DND-41 (cell line): ENCODE measurements around the gene AHSG.

Experiments
- ATAC-seq: fragments of 200-7000 bp; cut with Tn5 transposase; 3 replicates; pipeline ENCODE4 v1.9.1; 2021; ENCODE audit warnings: low read depth; ENCODE audit not compliant: insufficient read depth
- DNase-seq: peaks from one replicate; pipeline ENCODE4 v3.0.0-alpha.2; 2020
- H2AFZ ChIP-seq: 2 replicates; pipeline ENCODE4 v1.6.0; 2012; ENCODE audit warnings: low read depth, low read length
- H3K27ac ChIP-seq: 2 replicates; pipeline ENCODE4 v1.5.1; 2012; ENCODE audit warnings: low read length, inconsistent platforms
- H3K27me3 ChIP-seq: fragments of 200-600 bp; sonication (generic); 2 replicates; pipeline ENCODE4 v1.6.0; 2012; ENCODE audit warnings: low read length, mild to moderate bottlenecking, inconsistent platforms; ENCODE audit not compliant: insufficient read depth, poor library complexity
- H3K36me3 ChIP-seq: 2 replicates; pipeline ENCODE4 v1.5.1; 2012; ENCODE audit warnings: low read length, inconsistent platforms; ENCODE audit not compliant: insufficient read depth
- H3K4me1 ChIP-seq: 2 replicates; pipeline ENCODE4 v1.5.1; 2012; ENCODE audit warnings: mild to moderate bottlenecking, low read length; ENCODE audit not compliant: insufficient read depth
- H3K4me2 ChIP-seq: 2 replicates; pipeline ENCODE4 v1.6.0; 2012; ENCODE audit warnings: mild to moderate bottlenecking, moderate library complexity, low read length, inconsistent platforms; ENCODE audit not compliant: insufficient read depth
- H3K4me3 ChIP-seq, 2 experiments: fragments of 200-600 bp in 1 of 2; shearing (Covaris generic) in 1 of 2; 2 replicates each; pipeline ENCODE4 v1.5.1; 2012 to 2016; ENCODE audit warnings: inconsistent platforms in 2 of 2, low read length in 2 of 2, mild to moderate bottlenecking in 2 of 2, low read depth in 1 of 2, moderate library complexity in 1 of 2
- H3K79me2 ChIP-seq: 2 replicates; pipeline ENCODE4 v1.6.0; 2012; ENCODE audit warnings: low read length, inconsistent platforms; ENCODE audit not compliant: insufficient read depth
- H3K9ac ChIP-seq: 2 replicates; pipeline ENCODE4 v1.6.0; 2012; ENCODE audit warnings: low read depth, mild to moderate bottlenecking, inconsistent platforms, low read length, moderate library complexity
- H3K9me3 ChIP-seq: 2 replicates; pipeline ENCODE4 v1.5.1; 2012; ENCODE audit warnings: low read length, moderate library complexity, mild to moderate bottlenecking, inconsistent platforms; ENCODE audit not compliant: insufficient read depth, severe bottlenecking
- H4K20me1 ChIP-seq: 2 replicates; pipeline ENCODE4 v1.6.0; 2012; ENCODE audit warnings: low read length; ENCODE audit not compliant: insufficient read depth
- EZH2 ChIP-seq: IDR thresholded peaks from 3 replicates; pipeline ENCODE4 v1.6.1; 2012; ENCODE audit warnings: borderline replicate concordance, low read depth, mild to moderate bottlenecking, moderate library complexity, low read length, inconsistent platforms; ENCODE audit not compliant: severe bottlenecking
- TF ChIP-seq, protein P1 (sequence below): IDR thresholded peaks from 2 replicates; pipeline ENCODE4 v1.5.1; 2012; ENCODE audit warnings: borderline replicate concordance, low read length, moderate library complexity, mild to moderate bottlenecking; ENCODE audit not compliant: poor library complexity, severe bottlenecking; ENCODE audit errors: extremely low read depth

Gene AHSG

DNA sequence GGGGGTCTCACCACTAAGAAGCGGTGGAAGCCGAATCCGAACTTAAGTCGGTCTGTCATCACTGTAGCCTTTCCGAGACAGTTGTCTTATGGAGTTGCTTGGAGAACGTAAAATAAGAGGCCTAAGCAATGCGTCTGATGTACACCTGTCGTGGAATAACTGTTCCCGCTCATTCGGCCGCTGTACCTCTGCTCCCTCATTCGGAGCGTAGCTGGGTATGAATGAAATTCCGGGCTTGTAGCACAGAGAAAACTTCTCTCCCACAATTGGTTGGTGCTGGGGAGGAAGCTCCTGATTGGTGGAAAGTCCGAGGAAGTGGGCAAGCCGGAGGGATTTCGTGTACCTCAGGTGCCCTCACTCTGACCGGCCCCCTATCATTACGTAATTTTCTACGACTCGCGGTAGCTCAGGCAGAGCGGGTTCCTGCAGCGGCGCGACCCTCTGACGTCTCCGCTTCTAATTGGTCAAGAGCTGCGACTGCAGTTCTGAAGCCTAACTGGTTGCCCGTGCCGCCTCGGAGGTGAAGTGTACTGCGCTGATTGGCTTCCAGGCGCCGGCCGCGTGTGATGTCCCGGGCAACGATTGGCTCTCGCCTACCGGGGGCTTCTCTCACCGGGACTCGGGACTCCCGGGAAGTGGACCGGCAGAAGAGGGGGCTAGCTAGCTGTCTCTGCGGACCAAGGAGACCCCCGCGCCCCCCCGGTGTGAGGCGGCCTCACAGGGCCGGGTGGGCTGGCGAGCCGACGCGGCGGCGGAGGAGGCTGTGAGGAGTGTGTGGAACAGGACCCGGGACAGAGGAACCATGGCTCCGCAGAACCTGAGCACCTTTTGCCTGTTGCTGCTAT lies 42.5 kb upstream of the AHSG start, which contains the start of gene DNAJB11:
DNAJB11 (plus strand) TSS at position 625 of the 845 bp plus-strand sequence; CDS start at position 803, 178 bp downstream.
- peak; percentile 99 for DNase-seq
- Histone ChIP-seq H3K9ac (peak within 1 kb of the TSS; percentile 76), H3K4me2 (peak within 1 kb of the TSS; percentile 93), H3K36me3 (peaks cover 29% of the 10 kb centered on the region), H3K79me2 (peaks cover 73% of the 10 kb centered on the region), H3K27me3 (no peaks in the 10 kb centered on the region), H2AFZ (peak within 1 kb of the TSS; percentile 89), H3K27ac (peak within 1 kb of the TSS; percentile 84), H3K9me3 (no peaks in the 10 kb centered on the region), H3K4me3 (peak within 1 kb of the TSS; percentile 64 to 75), H3K4me1 (peaks cover 55% of the 10 kb centered on the region), H4K20me1 (peaks cover 3% of the 10 kb centered on the region; the same call in 1 of the 2 replicates)
- ATAC-seq, result peak; percentile 86
- TF ChIP-seq EZH2, result no peak
- TF ChIP-seq, protein P1, sequence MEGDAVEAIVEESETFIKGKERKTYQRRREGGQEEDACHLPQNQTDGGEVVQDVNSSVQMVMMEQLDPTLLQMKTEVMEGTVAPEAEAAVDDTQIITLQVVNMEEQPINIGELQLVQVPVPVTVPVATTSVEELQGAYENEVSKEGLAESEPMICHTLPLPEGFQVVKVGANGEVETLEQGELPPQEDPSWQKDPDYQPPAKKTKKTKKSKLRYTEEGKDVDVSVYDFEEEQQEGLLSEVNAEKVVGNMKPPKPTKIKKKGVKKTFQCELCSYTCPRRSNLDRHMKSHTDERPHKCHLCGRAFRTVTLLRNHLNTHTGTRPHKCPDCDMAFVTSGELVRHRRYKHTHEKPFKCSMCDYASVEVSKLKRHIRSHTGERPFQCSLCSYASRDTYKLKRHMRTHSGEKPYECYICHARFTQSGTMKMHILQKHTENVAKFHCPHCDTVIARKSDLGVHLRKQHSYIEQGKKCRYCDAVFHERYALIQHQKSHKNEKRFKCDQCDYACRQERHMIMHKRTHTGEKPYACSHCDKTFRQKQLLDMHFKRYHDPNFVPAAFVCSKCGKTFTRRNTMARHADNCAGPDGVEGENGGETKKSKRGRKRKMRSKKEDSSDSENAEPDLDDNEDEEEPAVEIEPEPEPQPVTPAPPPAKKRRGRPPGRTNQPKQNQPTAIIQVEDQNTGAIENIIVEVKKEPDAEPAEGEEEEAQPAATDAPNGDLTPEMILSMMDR, result no peak

DNA sequence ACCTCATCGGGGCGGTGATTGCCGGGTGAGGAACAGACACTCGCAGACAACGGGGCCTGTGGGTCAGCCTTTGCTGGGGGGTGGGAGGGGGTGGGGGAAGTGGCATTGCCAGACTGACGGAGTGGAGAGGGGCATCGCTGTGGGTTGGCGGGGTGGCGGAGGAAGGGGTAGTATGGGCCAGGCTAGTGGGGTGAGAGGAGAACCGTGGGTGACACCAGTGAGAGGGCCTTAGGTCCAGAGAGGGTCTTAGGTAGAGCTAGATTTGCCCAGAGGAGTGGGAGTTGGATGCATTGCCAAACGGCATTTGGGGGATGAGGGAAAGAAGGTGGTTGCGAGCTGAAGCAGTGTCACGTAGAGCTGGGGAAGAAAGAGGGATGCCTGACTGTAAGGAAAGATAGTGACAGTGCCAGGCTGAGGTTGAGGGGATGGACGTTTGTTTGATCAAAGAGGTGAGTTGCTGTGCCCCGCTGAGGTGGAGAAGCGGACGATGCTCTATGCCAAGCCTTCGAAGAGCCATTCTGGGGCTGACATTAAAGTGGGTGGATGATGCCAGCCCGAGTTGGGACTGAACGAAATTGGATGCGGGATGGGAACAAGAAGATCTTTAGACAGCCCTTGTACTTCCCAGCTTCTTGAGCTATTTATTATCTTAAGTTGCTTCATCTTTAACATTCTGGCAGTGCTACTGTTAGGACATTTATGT lies 41.8 kb upstream of the AHSG start:
- H2AFZ ChIP-seq, result peak overlapping the region; percentile 89
- H3K9ac ChIP-seq, result peak overlapping the region; percentile 76
- H4K20me1 ChIP-seq, result peaks cover 3% of the 10 kb centered on the region; the same call in 1 of the 2 replicates
- H3K79me2 ChIP-seq, result peaks cover 65% of the 10 kb centered on the region
- no peaks in the 10 kb centered on the region for H3K27me3 ChIP-seq
- no peak for DNase-seq
- H3K36me3 ChIP-seq, result peaks cover 37% of the 10 kb centered on the region
- no peak for ATAC-seq
- H3K4me2 ChIP-seq, result peak overlapping the region; percentile 93
- peak overlapping the region; percentile 64 to 75 for H3K4me3 ChIP-seq
- TF ChIP-seq EZH2, result no peak
- TF ChIP-seq, protein P1, result no peak
- H3K4me1 ChIP-seq, result peaks cover 48% of the 10 kb centered on the region
- peak overlapping the region; percentile 84 for H3K27ac ChIP-seq
- H3K9me3 ChIP-seq, result no peaks in the 10 kb centered on the region

DNA sequence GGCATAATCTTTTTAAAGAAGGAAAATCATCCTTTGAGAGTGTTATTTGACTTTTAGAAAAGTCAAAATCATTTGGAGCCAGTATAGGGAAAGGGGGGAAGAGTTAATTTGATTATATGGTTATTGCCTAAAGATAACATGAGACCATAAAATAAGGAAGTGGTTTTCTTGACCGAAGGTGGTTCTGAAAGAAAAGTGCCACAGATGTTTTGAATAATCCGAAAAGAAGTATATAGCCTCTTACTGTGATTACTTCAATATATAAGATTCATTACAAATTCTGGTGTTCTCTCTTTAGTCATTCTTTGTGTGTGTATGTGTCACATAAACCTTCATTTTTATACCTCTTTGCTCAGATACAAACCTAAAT lies 41.2 kb upstream of the AHSG start:
- Histone ChIP-seq H3K27me3 (no peaks in the 10 kb centered on the region), H2AFZ (no peak overlapping the region), H3K79me2 (peaks cover 60% of the 10 kb centered on the region), H3K4me3 (peak overlapping the region; percentile 64 to 75; a peak in 3 of 4 replicates), H3K9ac (peak overlapping the region; percentile 76), H3K4me2 (peak overlapping the region; percentile 93), H3K4me1 (peaks cover 42% of the 10 kb centered on the region), H3K9me3 (no peaks in the 10 kb centered on the region), H3K27ac (no peak overlapping the region), H4K20me1 (peaks cover 3% of the 10 kb centered on the region), H3K36me3 (peaks cover 42% of the 10 kb centered on the region)
- ATAC-seq, result no peak
- no peak for DNase-seq
- TF ChIP-seq, protein P1, result no peak
- TF ChIP-seq EZH2, result no peak
